ENCODE data around the gene TMPRSS11F. TPM values are rescaled to one million over a fixed set of nuclear protein-coding genes. Genes with fewer than 3 reads are reported as not detected.
"Not testable (repeated sequence)": the region's sequence is repeated elsewhere in the genome, so short reads cannot be mapped to it uniquely, and the experiment has no call there.

TMPRSS11F gene
- total and polyA plus RNA-seq, 2 of the 4 experiments (the other 2 are of a cell fraction), result not detected

DNA sequence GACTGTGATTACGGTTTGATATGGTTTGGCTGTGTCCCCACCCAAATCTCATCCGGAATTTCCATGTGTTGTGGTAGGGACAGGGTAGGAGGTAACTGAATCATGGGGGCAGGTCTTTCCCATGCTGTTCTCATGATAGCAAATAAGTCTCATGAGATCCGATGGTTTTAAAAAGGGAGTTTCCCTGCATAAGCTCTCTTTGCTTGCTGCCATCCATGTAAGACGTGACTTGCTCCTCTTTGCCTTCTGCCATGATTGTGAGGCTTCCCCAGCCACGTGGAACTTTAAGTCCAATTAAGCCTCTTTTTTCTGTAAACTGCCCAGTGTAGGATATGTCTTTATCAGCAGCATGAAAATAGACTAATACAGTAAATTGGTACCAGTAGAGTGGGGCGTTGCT is 42.5 kb upstream of the TMPRSS11F start:
- H4K5ac ChIP-seq (ENCODE audit: low read depth, low read length); H3K4me2 ChIP-seq (ENCODE audit: low read depth, low read length); H4K8ac ChIP-seq (ENCODE audit: low read depth in 2 of 2, low read length in 2 of 2); DNase-seq; H3K4me1 ChIP-seq (ENCODE audit: control insufficient read depth, insufficient read depth, low read length); H3K4ac ChIP-seq (ENCODE audit: low read depth, low read length); H2AK9ac ChIP-seq (replicated peaks; ENCODE audit: low read depth, low read length, poor library complexity); H2AK5ac ChIP-seq (ENCODE audit: low read depth, low read length); H3K56ac ChIP-seq (ENCODE audit: extremely low read depth, insufficient read depth, low read length); H3K4me3 ChIP-seq (ENCODE audit: insufficient read depth, low read depth, low read length); H3K23ac ChIP-seq (ENCODE audit: low read depth, low read length); H2AFZ ChIP-seq (replicated peaks; ENCODE audit: low read length, poor library complexity); H3K79me1 ChIP-seq (ENCODE audit: low read depth in 1 of 2, low read length in 2 of 2); POLR2A ChIA-PET (ENCODE audit: unreplicated experiment); H3K27ac ChIP-seq (ENCODE audit: insufficient read depth, low read length); H3K9ac ChIP-seq (ENCODE audit: low read depth, low read length); H2BK20ac ChIP-seq (ENCODE audit: low read depth, low read length); H4K91ac ChIP-seq (ENCODE audit: insufficient read depth, low read depth, low read length); H3K18ac ChIP-seq (ENCODE audit: low read depth, low read length); H4K20me1 ChIP-seq (ENCODE audit: insufficient read depth, low read length); H3K27me3 ChIP-seq (ENCODE audit: control insufficient read depth, insufficient read depth, low read length); H3K9me1 ChIP-seq (ENCODE audit: insufficient read depth, low read length); H2BK120ac ChIP-seq (ENCODE audit: low read depth, low read length); ATAC-seq (ENCODE audit: low read depth); H2BK5ac ChIP-seq (ENCODE audit: low read depth, low read length, poor library complexity, severe bottlenecking); H2BK15ac ChIP-seq (ENCODE audit: low read depth, low read length); dilution Hi-C loops (cut with HindIII; ENCODE audit: low sequenced_read_pairs, unreplicated experiment); BruUV-seq (replicated peaks); H3K36me3 ChIP-seq (ENCODE audit: control insufficient read depth, insufficient read depth, low read length); H3K9me3 ChIP-seq (ENCODE audit: control insufficient read depth, insufficient read depth, low read length); H3K14ac ChIP-seq (replicated peaks; ENCODE audit: low read depth, low read length): not testable (repeated sequence)
- intact Hi-C loops (cut with micrococcal nuclease) (loop anchor here (10.0 kb wide), 1 partner anchor 203 kb away; no protein-coding TSS in a partner anchor), in situ Hi-C loops (cut with MboI; ENCODE audit: low sequenced_read_pairs) (loop anchor here (10.0 kb wide), 1 partner anchor 297 kb away; no protein-coding TSS in a partner anchor)
- WGBS, 2 experiments (ENCODE audit: extremely low coverage in 2 of 2, insufficient read length in 1 of 2), result 50% methylated on average over 2 of the region's 6 CpGs; no CpG with 5 or more reads in 1 of the 2 experiments
- CTCF ChIA-PET, result interaction anchor here (0.6 kb wide), 2 partner anchors 8 to 1367 kb away, joined by 3 read pairs; no protein-coding TSS in a partner anchor

Measured in IMR-90 (cell line).